CD14-positive monocyte (primary cell): ENCODE results near the gene ACACA. TPM values are rescaled to one million over a fixed set of nuclear protein-coding genes. Genes with fewer than 3 reads are reported as not detected.
A peak's percentile ranks its signal among the peaks of the same experiment; 100 is the strongest.

Experiments
- DNase-seq, 3 donors: peaks; one replicate each; pipeline ENCODE4 v3.0.0-alpha.2; 2011 to 2022
- H2AFZ ChIP-seq: 2 replicates; pipeline ENCODE4 v1.6.0; 2012; ENCODE audit warnings: mild to moderate bottlenecking, low read depth, low read length, inconsistent platforms; ENCODE audit not compliant: insufficient read depth, poor library complexity, severe bottlenecking
- H3K27ac ChIP-seq, 2 donors: 1 replicate in 1 of 2; 2 replicates in 1 of 2; pipeline ENCODE4 v1.5.1; 2012 to 2013; ENCODE audit warnings: low read length in 2 of 2, control low read depth in 1 of 2, inconsistent platforms in 1 of 2, low read depth in 1 of 2, mild to moderate bottlenecking in 1 of 2
- H3K27me3 ChIP-seq, 2 donors: one replicate each; pipeline versions ENCODE4 v1.6.0 to v1.6.1; 2011 to 2013; ENCODE audit warnings: low read length in 2 of 2; ENCODE audit not compliant: control insufficient read depth in 2 of 2, insufficient read depth in 2 of 2
- H3K36me3 ChIP-seq, 2 donors: replicated peaks in 1 of 2; 1 replicate in 1 of 2; 2 replicates in 1 of 2; pipeline versions ENCODE4 v1.5.1 to v1.6.1; 2012 to 2013; ENCODE audit warnings: low read length in 2 of 2, control low read depth in 1 of 2, inconsistent platforms in 1 of 2, mild to moderate bottlenecking in 1 of 2; ENCODE audit not compliant: insufficient read depth in 2 of 2, control insufficient read depth in 1 of 2
- H3K4me1 ChIP-seq, 2 donors: 1 replicate in 1 of 2; 2 replicates in 1 of 2; pipeline versions ENCODE4 v1.5.1 to v1.6.1; 2012 to 2013; ENCODE audit warnings: low read length in 2 of 2, control low read depth in 1 of 2, inconsistent platforms in 1 of 2, mild to moderate bottlenecking in 1 of 2, moderate library complexity in 1 of 2; ENCODE audit not compliant: insufficient read depth in 2 of 2, control insufficient read depth in 1 of 2
- H3K4me2 ChIP-seq: replicated peaks from 2 replicates; pipeline ENCODE3; 2012; ENCODE audit warnings: low read length, moderate library complexity, mild to moderate bottlenecking; ENCODE audit not compliant: poor library complexity, severe bottlenecking; ENCODE audit errors: extremely low read depth
- H3K4me3 ChIP-seq, 3 experiments: fragments of 200-600 bp in 1 of 3; sonication (generic) in 1 of 3; replicated peaks in 1 of 3; 1 replicate in 2 of 3; 2 replicates in 1 of 3; pipeline ENCODE4 v1.5.1; 2011 to 2013; ENCODE audit warnings: low read length in 3 of 3, mild to moderate bottlenecking in 3 of 3, control low read depth in 2 of 3, low read depth in 2 of 3, inconsistent platforms in 1 of 3, moderate library complexity in 1 of 3
- H3K79me2 ChIP-seq: 2 replicates; pipeline ENCODE4 v1.6.0; 2012; ENCODE audit warnings: mild to moderate bottlenecking, control low read depth, inconsistent platforms, low read length, moderate library complexity; ENCODE audit not compliant: insufficient read depth
- H3K9ac ChIP-seq: 2 replicates; pipeline ENCODE4 v1.6.0; 2017; ENCODE audit warnings: low read length, mild to moderate bottlenecking; ENCODE audit not compliant: insufficient read depth, poor library complexity, severe bottlenecking
- H3K9me3 ChIP-seq, 2 donors: replicated peaks in 1 of 2; 1 replicate in 1 of 2; 2 replicates in 1 of 2; pipeline versions ENCODE4 v1.5.1 to v1.6.1; 2012 to 2013; ENCODE audit warnings: low read length in 2 of 2, control low read depth in 1 of 2; ENCODE audit not compliant: control insufficient read depth in 1 of 2, insufficient read depth in 1 of 2
- H4K20me1 ChIP-seq: 2 replicates; pipeline ENCODE4 v1.6.0; 2012; ENCODE audit warnings: mild to moderate bottlenecking, low read length, control low read depth, moderate library complexity; ENCODE audit not compliant: insufficient read depth
- H3K27ac Mint-ChIP-seq, 7 donors: one replicate each; pipeline ENCODE4 v1.8.0; 2020; ENCODE audit warnings: mild to moderate bottlenecking in 7 of 7, mixed read lengths in 7 of 7, moderate library complexity in 6 of 7, inconsistent platforms in 2 of 7
- H3K27me3 Mint-ChIP-seq, 3 donors: one replicate each; pipeline ENCODE4 v1.8.0; 2021 to 2022; ENCODE audit warnings: low read depth in 3 of 3, mild to moderate bottlenecking in 3 of 3, mixed read lengths in 3 of 3, moderate library complexity in 3 of 3, inconsistent platforms in 1 of 3
- H3K36me3 Mint-ChIP-seq, 2 donors: one replicate each; pipeline ENCODE4 v1.8.0; 2020; ENCODE audit warnings: mixed read lengths in 2 of 2, inconsistent platforms in 1 of 2, mild to moderate bottlenecking in 1 of 2
- H3K4me1 Mint-ChIP-seq: one replicate; pipeline ENCODE4 v1.8.0; 2020; ENCODE audit warnings: mild to moderate bottlenecking, mixed read lengths
- H3K4me3 Mint-ChIP-seq, 2 donors: one replicate each; pipeline ENCODE4 v1.8.0; 2020; ENCODE audit warnings: mild to moderate bottlenecking in 2 of 2, mixed read lengths in 2 of 2, moderate library complexity in 1 of 2
- H3K9me3 Mint-ChIP-seq, 7 donors: one replicate each; pipeline ENCODE4 v1.8.0; 2020 to 2022; ENCODE audit warnings: mixed read lengths in 7 of 7, mild to moderate bottlenecking in 6 of 7, moderate library complexity in 6 of 7, inconsistent platforms in 2 of 7
- CTCF ChIP-seq: fragments of 200-600 bp; IDR thresholded peaks from one replicate; pipeline ENCODE4 v1.8.0; 2022; ENCODE audit warnings: antibody characterized with exemption, mild to moderate bottlenecking
- WGBS: methylation state at CpG from one replicate; pipeline ENCODE4 v1.1.5; 2013; ENCODE audit warnings: missing lambda C conversion rate; ENCODE audit not compliant: insufficient coverage; 5-methylcytosine and 5-hydroxymethylcytosine counted together
- intact Hi-C, 2 donors: fragments of 100-400 bp; cut with micrococcal nuclease; formaldehyde crosslinking; loops; one replicate each; pipeline versions ENCODE4 v1.15.0 to v1.15.1; 2023
- polyA plus RNA-seq, 3 donors: library from polyadenylated mRNA; depleted of rRNA in 1 of 3; unstranded in 2 of 3; stranded (reverse) in 1 of 3; fragments of 300-500 nt in 2 of 3; fragments of >200 nt in 1 of 3; fragmentation: Illumina TruSeq in 2 of 3; gene quantifications; 1 replicate in 2 of 3; 2 replicates in 1 of 3; pipeline ENCODE4 v1.2.3, GENCODE V29; 2012 to 2021

Gene ACACA
- polyA plus RNA-seq, 3 donors = 3.5 to 4.6 (median 3.8) TPM

GRCh38 chr17:37385474-37385990, 21.1 kb downstream of the ACACA start:
- Histone ChIP-seq H3K9me3 (no peaks in the 10 kb centered on the region), H3K79me2 (no peaks in the 10 kb centered on the region), H4K20me1 (no peaks in the 10 kb centered on the region), H3K4me2 (no peak overlapping the region), H3K27me3 (no peaks in the 10 kb centered on the region), H3K27ac (no peak overlapping the region), H3K4me3 (no peak overlapping the region), H2AFZ (no peak overlapping the region), H3K4me1 (no peaks in the 10 kb centered on the region), H3K36me3 (no peaks in the 10 kb centered on the region), H3K9ac (no peak overlapping the region)
- TF ChIP-seq CTCF = no peak
- Mint-ChIP-seq H3K9me3 (no peaks in the 10 kb centered on the region), H3K27ac (no peak overlapping the region), H3K4me1 (peaks cover 1% of the 10 kb centered on the region), H3K4me3 (no peak overlapping the region), H3K27me3 (peaks cover 0 to 6% (median 2%) of the 10 kb centered on the region in 3 donors), H3K36me3 (no peaks in the 10 kb centered on the region)
- DNase-seq = no peak
- intact Hi-C loops = no loop called here

GRCh38 chr17:37384560-37385149, 22.0 kb downstream of the ACACA start:
- WGBS = no CpG with 5 or more reads among the region's 3 CpGs
- TF ChIP-seq CTCF = no peak
- Mint-ChIP-seq H3K27ac (peak overlapping the region in 1 of 7 donors; percentile 2), H3K27me3 (peaks cover 0 to 5% (median 0%) of the 10 kb centered on the region in 3 donors), H3K4me3 (no peak overlapping the region), H3K36me3 (no peaks in the 10 kb centered on the region), H3K4me1 (peaks cover 1% of the 10 kb centered on the region), H3K9me3 (no peaks in the 10 kb centered on the region)
- Histone ChIP-seq H3K9me3 (no peaks in the 10 kb centered on the region), H3K36me3 (no peaks in the 10 kb centered on the region), H3K79me2 (no peaks in the 10 kb centered on the region), H3K27ac (no peak overlapping the region), H3K4me3 (no peak overlapping the region), H3K4me1 (no peaks in the 10 kb centered on the region), H3K9ac (no peak overlapping the region), H3K27me3 (no peaks in the 10 kb centered on the region), H2AFZ (no peak overlapping the region), H4K20me1 (no peaks in the 10 kb centered on the region), H3K4me2 (no peak overlapping the region)
- DNase-seq = no peak
- intact Hi-C loops = no loop called here
